CD1c-positive myeloid dendritic cell (primary cell): Measurements from ENCODE around the gene FIBCD1.
A peak's percentile ranks its signal among the peaks of the same experiment; 100 is the strongest.

Experiments used
- DNase-seq: peaks from one replicate; pipeline ENCODE4 v3.0.0-alpha.2; 2016; ENCODE audit errors: extremely low spot score

The FIBCD1 gene, protein sequence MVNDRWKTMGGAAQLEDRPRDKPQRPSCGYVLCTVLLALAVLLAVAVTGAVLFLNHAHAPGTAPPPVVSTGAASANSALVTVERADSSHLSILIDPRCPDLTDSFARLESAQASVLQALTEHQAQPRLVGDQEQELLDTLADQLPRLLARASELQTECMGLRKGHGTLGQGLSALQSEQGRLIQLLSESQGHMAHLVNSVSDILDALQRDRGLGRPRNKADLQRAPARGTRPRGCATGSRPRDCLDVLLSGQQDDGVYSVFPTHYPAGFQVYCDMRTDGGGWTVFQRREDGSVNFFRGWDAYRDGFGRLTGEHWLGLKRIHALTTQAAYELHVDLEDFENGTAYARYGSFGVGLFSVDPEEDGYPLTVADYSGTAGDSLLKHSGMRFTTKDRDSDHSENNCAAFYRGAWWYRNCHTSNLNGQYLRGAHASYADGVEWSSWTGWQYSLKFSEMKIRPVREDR

GRCh38 chr9:130938652-130939404, at the start of gene FIBCD1:
TSS of gene FIBCD1 (minus strand) at chr9:130939247. CDS start at chr9:130938607, 640 bp downstream.
- peak; percentile 26 for DNase-seq

GRCh38 chr9:130988400-130988747, 49.3 kb upstream of the FIBCD1 start:
- DNase-seq: no peak

GRCh38 chr9:130987738-130988399, 48.8 kb upstream of the FIBCD1 start:
- no peak for DNase-seq

DNA sequence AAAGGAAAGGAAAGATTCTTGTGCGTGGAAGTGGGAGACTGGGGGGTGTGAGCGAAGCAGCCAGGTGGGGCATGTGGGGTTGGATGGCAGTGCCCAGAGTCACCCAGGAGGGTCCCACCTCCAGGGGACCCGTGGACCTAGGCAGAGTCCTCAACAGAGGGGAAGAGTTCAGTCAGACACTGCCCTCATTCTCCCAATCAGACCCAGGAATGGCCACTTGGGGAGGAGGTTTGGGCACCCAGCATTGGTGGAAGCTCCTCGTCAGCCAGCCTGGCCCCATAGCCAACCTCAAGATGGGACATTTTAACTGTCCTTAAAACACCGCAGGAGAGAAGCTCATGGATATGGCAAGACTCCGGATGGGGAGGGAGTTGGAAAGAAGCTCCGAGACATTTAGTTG, 48.0 kb upstream of the FIBCD1 start:
- no peak for DNase-seq

DNA sequence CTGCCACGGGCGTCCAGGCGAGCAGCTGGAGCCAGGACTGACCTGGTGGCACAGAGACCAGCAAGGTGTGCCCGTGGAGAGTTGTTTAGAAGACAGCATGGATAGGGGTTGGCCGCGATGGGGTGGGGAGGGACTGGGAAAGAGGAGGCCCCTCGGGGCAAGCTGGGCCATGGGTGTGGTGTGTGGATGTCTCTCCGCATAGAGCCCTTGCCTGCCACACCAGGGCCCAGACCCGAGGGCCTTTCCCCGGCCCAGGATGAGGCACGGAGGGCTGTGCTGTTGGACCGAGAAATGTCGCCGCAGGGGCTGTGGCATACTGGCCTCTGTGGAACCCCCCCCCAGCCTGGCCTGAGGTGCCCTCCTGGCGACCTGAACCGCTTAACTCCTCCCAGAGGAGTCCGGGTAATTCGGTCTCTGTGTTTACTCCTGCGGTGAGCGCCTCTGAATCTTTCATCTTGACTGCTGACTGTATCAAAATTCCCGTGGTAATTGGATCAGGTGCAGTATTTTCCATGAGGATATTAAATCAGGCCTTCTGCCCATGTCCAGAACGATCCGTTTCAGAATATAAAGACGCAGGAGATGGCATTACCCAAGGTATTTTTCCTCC, 47.4 kb upstream of the FIBCD1 start:
- no peak for DNase-seq

DNA sequence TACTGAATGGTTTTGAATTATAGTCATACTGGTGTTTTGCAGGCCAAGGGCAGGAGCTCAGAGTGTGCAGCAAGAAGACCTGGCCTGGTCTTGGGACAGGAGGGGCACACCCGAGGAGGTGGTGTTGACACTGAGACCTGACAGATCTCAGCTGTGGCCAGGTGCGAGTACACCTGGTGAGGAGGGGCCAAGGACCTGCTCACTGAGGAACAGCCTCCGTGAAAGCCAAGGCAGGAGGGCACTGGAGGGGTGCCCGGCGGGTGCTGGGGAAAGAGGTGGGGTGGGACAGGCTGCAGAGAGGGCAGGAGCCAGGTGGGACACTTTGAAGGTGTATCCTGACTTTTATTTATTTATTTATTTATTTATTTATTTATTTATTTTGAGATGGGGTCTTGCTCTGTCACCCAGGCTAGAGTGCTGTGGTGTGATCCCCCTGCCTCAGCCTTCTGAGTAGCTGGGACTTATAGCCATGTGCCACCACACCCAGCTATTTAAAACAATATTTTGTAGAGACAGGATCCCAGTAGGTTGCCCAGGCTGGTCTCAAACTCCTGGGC, 46.6 kb upstream of the FIBCD1 start:
- no peak for DNase-seq

- DNase-seq: no peak
Measured at GRCh38 chr9:130985029-130985428, 46.0 kb upstream of the FIBCD1 start.

GRCh38 chr9:130984521-130984920, 45.5 kb upstream of the FIBCD1 start:
- DNase-seq: no peak

- DNase-seq: no peak
Measured at GRCh38 chr9:130983970-130984369, 44.9 kb upstream of the FIBCD1 start.

DNA sequence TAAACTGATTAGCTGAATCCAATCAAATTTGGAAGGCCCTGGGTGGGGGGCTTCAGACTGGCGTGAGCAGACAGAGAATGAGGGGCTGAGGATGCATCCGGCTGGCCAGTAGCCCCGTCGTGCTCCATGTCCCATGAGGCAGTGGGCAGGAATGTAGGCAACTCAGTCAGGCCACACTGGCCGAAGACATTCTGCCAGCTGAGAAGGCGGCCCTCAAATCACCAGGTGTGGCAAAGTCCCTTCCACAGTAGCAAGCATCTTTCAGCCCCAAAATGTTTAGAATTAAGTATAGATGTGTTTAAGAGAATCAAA, 44.3 kb upstream of the FIBCD1 start:
- no peak for DNase-seq

DNA sequence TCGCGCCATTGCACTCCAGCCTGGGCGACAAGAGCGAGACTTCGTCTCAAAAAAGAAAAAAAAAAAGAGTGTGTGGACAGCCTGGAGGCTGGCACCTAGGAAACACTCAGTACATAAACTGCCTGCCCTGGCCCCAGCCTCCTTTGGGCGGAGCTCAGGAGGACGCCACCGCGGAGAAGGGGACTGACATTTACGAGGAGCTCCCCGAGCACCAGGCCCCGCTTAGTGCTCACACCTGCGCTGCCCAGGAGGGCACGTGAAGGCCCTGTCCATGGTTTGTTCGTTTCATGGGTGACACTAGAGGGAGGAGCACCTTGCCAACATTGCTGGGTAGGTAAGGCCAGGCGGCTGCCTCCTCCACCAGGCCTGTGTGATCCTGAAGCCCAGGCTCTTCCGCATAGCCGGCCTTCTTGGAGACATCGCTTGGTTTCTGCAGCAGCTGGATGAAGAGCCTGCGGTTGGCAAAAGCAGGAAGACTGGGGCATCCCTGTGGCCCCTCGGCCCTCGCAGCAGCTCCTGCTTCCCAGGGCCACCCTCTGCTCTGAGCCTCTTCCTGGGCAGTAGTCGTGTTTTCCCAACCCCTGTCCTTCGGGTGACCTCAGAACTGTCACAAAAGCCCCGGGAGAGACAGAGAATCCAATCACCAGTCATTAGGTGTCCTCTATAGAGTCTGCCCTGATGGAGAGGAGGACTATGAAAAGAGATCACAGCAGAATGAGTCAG, 43.8 kb upstream of the FIBCD1 start:
- no peak for DNase-seq

DNA sequence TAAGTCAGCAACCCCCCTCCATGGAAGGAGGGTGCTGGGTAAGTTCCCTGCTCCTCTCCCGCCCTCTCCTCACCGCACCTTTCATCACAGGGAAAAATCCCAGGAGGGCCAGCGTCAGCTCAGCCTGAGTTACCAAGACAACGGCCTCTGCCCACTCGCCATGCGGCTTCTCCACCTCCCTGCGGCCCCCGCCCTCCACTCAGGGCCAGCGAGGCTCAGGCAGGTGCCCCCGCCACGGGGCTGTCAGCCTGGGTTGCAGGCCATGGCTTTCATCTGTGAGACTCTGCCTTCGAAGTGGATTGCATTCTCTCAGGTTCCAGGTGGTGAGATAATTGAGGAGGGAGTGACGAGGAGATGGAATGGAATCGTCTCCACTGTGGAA, 42.7 kb upstream of the FIBCD1 start:
- DNase-seq: no peak

- no peak for DNase-seq
Measured at GRCh38 chr9:130981002-130981755, 42.1 kb upstream of the FIBCD1 start.

DNA sequence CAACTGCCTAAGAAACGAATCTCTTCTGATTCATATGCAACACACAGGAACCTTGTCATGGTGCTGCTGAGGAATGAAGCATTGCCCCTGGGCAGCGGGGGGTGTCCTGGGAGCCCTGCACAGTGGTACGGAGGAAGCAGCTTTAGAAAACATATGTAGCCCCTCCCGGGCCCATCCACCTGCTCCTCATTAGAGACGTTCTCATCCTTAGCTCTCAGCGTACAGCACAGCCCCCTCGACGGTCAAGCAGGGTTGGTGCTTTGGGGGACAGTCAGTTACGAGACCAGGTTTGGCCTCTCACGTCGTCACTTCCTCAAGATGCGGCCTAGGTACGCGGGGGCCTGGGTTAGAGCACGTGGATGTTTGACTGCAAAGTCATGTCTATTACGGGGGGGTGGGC, 41.5 kb upstream of the FIBCD1 start:
- no peak for DNase-seq

DNA sequence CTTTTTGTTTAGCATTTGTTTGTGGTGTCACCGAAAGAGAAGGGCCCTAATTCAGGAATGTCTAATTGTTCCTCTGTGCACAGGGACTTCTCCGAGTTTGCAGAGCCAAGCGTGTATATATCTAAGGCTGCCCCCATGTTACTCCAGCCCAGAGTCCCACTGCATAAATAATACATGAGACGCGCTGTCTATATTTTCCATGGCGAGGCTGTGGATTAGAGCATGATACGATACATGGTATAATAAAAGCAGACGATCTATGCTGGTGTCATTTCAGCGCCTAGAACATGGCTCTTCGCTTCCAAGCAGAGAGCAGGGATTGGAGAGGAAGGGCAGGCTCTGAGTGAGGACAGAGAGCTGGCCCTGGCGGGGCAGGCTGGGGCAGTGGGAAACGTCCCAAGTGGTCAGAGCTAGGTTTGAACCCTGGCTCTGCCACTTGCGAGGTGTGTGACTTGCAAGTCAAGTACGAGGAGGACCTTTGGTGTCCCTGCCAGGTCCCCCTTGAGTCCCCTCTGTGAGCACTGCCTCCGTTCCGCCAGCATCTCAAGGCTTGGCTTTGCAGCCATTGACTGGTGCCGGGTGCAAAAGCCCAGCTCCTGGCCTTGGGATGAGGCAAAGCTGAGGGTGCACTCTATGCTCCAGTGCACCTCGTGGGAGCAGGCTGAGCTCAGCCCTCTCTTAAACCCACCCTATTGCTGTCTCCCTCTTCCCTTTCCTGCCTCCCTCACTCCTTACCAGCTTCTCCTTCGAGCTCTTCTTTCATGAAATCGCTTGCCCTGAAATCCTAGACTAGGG, 40.7 kb upstream of the FIBCD1 start:
- DNase-seq: no peak

DNA sequence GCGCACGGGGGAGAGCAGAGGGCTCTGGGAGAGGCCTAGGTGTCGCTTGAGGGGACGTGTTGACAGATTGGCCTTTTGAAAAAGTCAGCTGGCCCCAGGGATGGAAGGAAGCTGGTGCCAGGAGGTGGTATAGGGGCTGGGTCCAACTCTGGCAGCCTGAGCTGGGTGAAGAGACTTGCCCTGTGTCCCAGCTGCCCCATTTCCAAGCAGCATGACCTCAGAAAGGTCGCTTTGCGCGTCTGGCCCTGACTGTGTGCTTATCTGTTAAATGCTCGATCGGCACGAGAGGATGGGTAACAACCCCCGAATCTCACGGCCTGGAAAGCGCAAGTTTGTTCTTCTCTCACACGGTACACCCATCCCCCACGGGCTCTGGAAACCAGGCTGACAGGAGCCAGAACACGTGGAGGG, 38.8 kb upstream of the FIBCD1 start:
- no peak for DNase-seq

GRCh38 chr9:130975932-130976841, 37.1 kb upstream of the FIBCD1 start:
- DNase-seq: no peak

DNA sequence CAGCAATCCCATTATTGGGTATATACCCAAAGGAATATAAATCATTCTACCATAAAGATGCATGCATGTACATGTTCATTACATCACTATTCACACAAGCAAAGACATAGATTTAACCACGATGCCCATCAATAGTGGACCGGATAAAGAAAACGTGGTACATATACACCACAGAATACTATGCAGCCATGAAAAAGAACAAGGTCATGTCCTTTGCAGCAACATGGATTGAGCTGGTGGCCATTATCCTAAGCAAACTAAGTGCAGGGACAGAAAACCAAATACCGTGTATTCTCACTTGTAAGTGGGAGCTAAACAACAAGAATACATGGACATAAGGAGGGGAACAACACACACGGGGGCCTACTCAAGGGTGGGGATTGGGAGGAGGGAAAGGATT, 36.1 kb upstream of the FIBCD1 start:
- no peak for DNase-seq

DNA sequence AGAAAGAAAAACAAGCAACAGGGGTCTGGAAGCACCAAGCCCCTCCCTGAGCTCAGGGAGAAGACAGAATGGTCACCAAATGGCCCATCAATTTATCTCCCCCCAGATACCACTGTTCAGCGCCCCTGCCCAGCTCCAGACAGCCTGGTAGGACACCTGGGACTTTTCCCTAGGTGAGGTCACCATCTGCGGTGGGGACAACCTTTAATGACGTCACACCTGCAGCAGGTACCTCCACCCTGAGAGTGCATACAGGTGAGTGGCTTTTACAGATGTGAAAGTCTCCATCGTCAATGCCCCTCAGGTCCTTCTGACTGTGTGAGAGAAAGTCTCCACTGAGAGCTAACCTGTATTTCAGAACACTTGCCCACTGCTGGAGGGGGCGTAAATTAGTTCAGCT, 35.6 kb upstream of the FIBCD1 start:
- DNase-seq: no peak
